ELR (cell line): ENCODE measurements around the gene SGK1.

Source experiments
- DNase-seq: peaks from one replicate; pipeline ENCODE4 v3.0.0-alpha.2; 2015; ENCODE audit warnings: low read depth

The SGK1 gene

DNA sequence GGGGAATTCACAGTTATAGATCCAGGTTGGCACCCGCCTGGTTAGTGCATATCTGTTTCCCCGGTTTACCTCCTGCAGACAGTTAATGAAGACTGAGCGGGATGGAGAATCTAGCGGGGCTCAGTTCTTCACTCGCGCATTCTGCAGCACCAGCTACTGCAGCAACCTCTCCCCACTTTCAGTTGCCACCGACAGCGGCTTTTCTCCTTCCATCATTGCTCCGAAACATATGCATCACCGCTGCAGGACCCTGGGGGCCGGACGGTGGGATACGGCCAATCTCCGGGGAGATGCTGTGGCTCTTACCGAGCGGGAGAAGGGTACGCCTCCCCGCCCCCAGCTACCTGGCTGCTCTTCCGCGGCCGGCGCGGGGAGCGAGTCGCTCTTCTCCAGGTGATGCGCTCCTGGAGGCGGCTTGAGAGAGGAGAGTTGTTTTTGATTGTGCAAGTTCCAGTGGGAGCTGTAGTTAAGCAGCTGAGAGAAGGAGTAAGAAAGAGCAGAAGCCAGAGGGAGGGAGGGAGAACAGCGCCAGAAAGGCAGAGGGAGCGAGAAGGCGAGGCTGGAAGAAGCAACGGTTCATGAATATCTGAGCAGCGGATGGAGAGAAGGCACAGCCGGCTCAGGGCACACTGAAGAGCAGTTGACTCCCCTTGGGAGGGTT lies at the start of gene SGK1:
Gene SGK1, minus strand, starts transcription at position 642 of the 661 bp plus-strand sequence. CDS start 652 bp downstream, outside the sequence.
- DNase-seq = peak; percentile 63

- DNase-seq = peak; percentile 98
Observed at GRCh38 chr6:134363323-134364039, 45.6 kb upstream of the SGK1 start.

DNA sequence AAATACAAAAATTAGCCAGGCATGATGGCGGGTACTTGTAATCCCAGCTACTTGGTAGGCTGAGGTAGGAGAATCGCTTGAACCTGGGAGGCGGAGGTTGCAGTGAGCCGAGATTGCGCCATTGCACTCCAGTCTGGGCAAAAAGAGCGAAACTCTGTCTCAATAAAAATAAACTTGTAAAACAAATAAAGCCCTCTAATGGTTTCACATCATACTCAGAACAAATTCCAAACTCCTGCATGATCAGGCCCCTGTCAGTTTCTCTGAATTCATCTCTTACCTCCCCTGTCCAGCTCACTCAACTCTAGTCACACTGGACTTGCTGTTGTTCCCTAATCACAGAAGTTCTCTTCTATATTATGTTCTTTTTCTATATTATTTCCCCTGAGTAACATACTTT lies 43.1 kb upstream of the SGK1 start:
- DNase-seq = no peak

DNA sequence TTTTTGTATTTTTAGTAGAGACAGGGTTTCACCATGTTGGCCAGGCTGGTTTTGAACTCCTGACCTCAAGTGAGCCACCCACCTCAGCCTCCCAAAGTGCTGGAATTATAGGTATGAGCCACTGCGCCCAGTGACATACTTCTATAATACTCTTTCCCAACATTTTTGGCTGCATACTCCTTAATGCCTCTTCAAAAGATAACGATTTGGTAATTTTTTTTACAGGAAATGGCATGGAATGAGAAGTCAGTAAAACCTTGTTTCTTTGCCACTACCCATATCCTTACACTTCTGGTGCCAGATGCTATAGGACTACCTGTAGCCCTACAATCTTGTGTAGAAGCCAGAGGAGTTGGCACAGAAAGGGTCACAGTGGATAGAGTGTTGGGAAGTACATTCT lies 41.4 kb upstream of the SGK1 start:
- no peak for DNase-seq

DNA sequence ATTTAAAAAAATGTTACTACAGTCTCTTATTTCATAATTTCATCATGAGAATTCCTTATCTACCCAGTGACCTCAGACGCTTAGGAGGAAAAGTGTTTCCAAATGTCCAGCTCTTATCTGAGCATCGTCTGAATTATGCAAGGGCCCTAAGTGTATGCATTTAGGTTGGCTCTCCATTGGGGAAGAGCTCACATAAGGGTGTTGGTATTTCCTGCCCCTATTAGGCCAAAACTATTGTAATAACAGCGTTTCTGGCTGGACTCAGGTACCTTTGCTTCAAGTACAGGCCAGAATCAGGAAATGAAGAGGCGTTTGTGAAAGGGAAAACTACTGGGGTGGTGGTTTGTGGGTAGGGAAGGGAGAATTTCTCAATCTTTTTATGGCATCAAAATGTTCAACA lies 40.4 kb upstream of the SGK1 start:
- peak; percentile 13 for DNase-seq

- no peak for DNase-seq
Observed at GRCh38 chr6:134357022-134357487, 39.1 kb upstream of the SGK1 start.

DNA sequence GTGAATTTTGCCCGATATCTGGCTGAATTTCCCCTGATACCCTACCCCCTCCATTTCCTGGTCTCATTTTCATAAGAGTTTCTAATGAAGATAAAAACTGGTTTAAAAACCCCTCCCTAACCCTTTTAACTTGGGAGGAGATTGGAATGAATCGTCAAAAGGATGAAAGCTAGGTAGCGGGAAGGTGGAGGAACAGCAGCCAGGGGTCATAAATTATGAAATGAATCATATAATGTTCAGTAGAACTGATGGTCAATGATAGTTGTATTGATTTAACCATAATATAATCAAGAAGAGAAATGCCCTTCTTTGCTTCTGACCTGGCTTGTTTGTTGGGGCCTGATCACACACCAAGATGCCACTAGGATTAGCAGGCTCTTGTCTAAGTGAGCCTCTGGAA lies 38.5 kb upstream of the SGK1 start:
- DNase-seq = no peak

DNA sequence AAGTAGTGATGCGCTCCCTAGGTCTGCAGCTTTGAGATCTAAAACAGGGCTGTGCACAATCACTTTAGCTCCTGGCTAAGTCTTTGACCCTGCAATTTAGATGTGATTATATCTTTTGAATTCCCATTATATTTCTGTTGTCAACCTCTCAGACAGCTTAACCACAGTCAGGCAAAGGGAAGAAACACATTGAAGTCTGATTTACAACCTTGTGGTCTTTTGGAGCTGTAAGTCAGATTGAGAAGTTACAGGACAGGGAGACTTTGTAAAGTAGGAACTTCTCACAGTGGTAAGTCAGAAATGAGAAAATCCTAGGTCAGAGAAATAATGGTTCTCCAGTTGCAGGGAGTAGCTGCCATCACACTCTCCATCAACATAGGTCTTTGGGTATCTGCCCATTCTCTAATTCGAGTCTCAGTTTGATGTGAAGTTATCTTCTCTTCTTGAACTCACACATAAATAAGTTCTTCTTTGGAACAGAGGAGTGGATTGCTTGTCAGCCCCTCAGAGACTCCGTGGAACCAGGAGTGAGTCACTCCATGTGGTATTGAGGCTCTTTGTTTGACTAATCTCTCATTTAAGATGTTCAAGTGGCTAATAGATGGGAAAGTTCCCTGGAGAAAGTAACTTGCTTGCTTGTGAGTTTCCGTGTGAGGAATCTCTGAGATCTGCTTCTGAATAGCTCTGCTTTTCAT lies 35.0 kb upstream of the SGK1 start:
- peak; percentile 91 for DNase-seq

GRCh38 chr6:134351615-134352474 lies 33.9 kb upstream of the SGK1 start:
- DNase-seq = no peak

DNA sequence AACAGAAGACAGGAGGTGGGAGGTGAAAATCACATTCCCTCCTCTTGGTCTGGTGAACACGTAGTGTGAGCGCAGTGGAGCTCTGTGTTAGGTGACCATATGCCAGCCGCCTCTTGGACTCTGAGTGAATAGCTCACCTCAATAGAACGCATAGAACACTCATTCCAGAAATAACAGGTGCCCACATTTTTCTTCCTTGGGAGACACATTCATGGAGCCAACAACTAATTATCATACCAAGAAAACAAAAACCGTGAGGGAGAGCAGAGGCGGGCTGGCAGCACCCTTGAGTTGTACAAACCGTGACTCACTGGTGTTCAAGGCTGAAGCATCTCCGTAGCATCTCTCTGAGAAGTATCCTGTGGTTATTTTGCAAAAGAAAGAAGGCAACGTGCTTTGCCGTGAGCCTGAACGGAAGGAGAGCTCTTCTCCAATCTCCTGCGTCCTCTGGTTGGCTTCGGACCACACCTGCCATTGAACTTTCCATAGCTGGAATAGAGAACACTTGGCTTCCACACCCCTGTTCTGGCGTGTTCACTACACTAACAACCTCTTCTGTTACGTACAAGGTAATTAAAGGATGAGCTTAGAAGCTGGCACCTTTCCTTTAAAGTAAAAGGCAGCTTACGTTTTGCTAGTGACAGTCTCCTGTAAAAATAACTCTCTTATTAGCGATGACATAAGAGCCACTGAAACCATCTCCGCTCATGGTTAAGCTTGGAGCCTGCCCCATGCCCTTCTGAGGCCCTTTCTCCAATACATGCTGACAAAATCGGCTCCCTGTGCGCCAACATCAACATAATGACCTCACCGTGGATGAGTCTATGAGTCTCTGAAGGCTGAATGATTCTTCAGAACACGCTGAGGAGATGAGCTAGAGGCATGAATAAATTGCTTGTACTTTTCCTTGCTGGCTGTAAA lies 30.2 kb upstream of the SGK1 start:
- peak; percentile 93 for DNase-seq

DNA sequence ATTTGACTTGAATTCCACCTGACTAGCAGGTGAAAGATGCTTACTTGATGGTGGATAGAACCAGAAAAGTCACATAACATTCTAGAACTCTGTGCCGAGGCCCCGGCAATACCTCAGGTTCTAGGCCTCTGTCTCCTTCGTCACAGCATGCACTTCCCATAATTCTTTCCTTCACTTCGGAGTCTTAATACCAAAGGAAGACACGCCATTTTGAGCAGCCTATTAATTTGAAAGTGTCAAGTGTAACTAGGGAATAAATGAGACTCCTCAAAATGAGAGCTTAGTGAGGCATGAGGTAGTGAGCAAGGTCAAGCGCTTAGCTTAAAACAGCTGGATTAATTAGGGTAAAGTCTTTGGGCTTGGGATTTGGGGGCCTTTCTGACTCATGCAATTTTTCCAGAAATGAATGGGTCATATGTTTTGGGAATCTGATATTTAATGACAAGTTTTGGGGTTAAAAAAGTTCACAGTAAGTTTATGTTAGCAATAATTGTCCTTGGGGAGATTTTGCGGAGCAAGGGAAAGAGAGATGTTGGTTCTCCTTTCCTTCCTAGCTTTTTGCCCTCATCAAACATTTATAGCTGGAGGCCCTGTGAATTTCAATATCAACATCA lies 29.1 kb upstream of the SGK1 start:
- no peak for DNase-seq

- DNase-seq = no peak
Observed at GRCh38 chr6:134345789-134346188, 27.9 kb upstream of the SGK1 start.

GRCh38 chr6:134343066-134343465 lies 25.2 kb upstream of the SGK1 start:
- DNase-seq = no peak

DNA sequence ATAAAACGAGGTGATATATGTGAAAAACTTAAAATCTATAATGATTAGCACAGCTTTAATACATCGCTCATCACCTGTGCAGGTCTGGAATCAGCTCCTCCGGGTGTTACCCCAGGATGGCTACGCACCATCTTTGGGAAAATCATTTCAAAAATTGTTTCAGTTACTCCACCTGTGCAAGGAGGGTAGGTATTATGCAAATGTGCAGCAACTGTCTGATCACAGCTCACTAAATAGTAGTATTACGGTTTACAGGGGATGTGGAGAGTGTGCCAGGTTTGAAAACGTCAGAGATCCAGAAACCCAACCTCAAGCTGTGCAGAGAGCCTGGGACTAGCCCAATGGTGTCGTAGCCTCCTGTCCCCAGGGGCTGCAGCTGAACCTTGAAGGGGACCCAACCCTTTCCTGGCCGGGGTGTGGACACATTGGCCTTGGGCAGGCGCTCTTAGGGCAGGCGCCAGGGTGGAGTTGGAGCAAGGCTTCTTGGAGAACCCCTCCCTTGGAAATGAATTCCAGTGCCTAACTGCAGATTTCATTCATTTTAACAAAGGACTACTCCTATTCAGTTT lies 24.2 kb upstream of the SGK1 start:
- no peak for DNase-seq

- no peak for DNase-seq
Observed at GRCh38 chr6:134340179-134340975, 22.5 kb upstream of the SGK1 start.

DNA sequence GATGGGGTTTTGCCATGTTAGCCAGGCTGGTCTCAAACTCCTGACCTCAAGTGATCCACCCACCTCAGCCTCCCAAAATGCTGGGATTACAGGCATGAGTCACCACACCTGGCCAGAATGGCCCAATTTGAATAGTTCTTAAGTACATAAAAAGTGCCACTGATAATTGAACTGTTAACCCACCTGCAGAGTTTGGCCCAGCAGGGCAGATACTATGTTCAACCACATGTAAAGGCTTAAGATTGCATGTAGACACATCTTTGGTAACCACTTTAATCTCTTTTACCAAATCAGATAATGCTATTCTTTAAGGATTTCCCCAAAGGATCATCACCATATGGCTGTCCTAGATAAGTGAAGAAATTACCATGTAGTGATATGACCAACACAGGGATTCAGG lies 21.3 kb upstream of the SGK1 start:
- DNase-seq = no peak

GRCh38 chr6:134331256-134331655 lies 13.3 kb upstream of the SGK1 start:
- no peak for DNase-seq

DNA sequence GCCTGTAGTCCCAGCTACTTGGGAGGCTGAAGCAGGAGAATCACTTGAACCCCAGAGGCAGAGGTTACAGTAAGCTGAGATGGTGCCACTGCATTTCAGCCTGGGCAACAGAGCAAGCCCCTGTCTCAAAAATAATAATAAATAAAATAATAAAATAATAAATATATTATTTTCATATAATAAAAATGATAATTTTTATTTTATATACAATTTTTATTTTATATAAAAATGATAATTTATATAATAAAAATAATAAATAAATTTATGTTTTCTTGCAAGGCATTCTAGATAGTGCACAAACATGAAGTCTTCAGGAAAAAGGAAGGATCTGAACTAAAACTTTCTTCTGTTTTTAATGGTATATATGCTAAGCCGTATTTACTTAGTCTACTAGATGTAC lies 12.6 kb upstream of the SGK1 start:
- no peak for DNase-seq

GRCh38 chr6:134328792-134329191 lies 10.9 kb upstream of the SGK1 start:
- no peak for DNase-seq
